ENCODE data around the gene TMEM175. TPM values are rescaled to one million over a fixed set of nuclear protein-coding genes. Genes with fewer than 3 reads are reported as not detected.

Gene TMEM175
- total and polyA plus RNA-seq, 4 donors: 23.7 to 43.7 (median 27.4) TPM

GRCh38 chr4:913280-913618 is 19.0 kb upstream of the TMEM175 start:
- H3K27ac ChIP-seq (ENCODE audit: low read depth in 1 of 2, low read length in 1 of 2): peak overlapping the region in 1 of 2 donors; percentile 35

DNA sequence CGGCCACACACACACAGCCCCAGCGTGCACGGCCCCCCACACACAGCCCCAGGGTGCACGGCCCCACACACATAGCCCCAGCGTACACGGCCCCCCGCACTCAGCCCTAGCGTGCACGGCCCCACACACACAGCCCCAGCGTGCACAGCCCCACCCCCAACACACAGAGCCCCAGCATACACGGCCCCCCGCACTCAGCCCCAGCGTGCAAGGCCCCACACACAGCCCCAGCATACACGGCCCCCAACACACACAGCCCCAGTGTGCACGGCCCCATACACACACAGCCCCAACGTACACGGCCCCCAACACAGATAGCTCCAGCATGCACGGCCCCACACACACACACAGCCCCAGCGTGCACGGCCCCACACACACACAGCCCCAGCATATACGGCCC is 17.7 kb upstream of the TMEM175 start:
- H3K9me3 ChIP-seq (ENCODE audit: control insufficient read depth in 4 of 4, insufficient read depth in 3 of 4, low read length in 3 of 4): no peaks in the 10 kb centered on the region
- ATAC-seq (ENCODE audit: insufficient read depth, low FRiP score): no peak
- no peak overlapping the region for H3K4me3 ChIP-seq
- TF ChIP-seq, protein P1, sequence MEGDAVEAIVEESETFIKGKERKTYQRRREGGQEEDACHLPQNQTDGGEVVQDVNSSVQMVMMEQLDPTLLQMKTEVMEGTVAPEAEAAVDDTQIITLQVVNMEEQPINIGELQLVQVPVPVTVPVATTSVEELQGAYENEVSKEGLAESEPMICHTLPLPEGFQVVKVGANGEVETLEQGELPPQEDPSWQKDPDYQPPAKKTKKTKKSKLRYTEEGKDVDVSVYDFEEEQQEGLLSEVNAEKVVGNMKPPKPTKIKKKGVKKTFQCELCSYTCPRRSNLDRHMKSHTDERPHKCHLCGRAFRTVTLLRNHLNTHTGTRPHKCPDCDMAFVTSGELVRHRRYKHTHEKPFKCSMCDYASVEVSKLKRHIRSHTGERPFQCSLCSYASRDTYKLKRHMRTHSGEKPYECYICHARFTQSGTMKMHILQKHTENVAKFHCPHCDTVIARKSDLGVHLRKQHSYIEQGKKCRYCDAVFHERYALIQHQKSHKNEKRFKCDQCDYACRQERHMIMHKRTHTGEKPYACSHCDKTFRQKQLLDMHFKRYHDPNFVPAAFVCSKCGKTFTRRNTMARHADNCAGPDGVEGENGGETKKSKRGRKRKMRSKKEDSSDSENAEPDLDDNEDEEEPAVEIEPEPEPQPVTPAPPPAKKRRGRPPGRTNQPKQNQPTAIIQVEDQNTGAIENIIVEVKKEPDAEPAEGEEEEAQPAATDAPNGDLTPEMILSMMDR (IDR thresholded peaks at IDR 0.05; ENCODE audit: control extremely low read depth, extremely low read depth): no peak
- H3K4me1 ChIP-seq (ENCODE audit: control insufficient read depth in 5 of 5, insufficient read depth in 5 of 5, low read length in 5 of 5): peaks cover 0 to 18% (median 0%) of the 10 kb centered on the region in 5 donors
- peaks cover 0 to 23% (median 12%) of the 10 kb centered on the region in 4 donors for H3K36me3 ChIP-seq (ENCODE audit: control insufficient read depth in 4 of 4, insufficient read depth in 4 of 4, low read length in 4 of 4)
- WGBS, 2 donors: 89 to 90% methylated on average over 20 to 21 of the region's 21 CpGs
- H3K9ac ChIP-seq (ENCODE audit: insufficient read depth in 1 of 2, low read length in 2 of 2): no peak overlapping the region
- H3K27me3 ChIP-seq (ENCODE audit: control insufficient read depth in 3 of 3, insufficient read depth in 3 of 3, low read length in 2 of 3): no peaks in the 10 kb centered on the region
- peak overlapping the region in 1 of 2 donors; percentile 3 for H3K27ac ChIP-seq (ENCODE audit: low read depth in 1 of 2, low read length in 1 of 2)
- peak in 1 of 3 donors; percentile 8 for DNase-seq

More at GRCh38 chr4:913280-913618, 19.0 kb upstream of the TMEM175 start:
- ATAC-seq (ENCODE audit: insufficient read depth, low FRiP score) (no peak), DNase-seq (no peak)
- TF ChIP-seq, protein P1 (IDR thresholded peaks at IDR 0.05; ENCODE audit: control extremely low read depth, extremely low read depth): no peak
- Histone ChIP-seq H3K4me1 (ENCODE audit: control insufficient read depth in 5 of 5, insufficient read depth in 5 of 5, low read length in 5 of 5) (peaks cover 0 to 16% (median 0%) of the 10 kb centered on the region in 5 donors), H3K36me3 (ENCODE audit: control insufficient read depth in 4 of 4, insufficient read depth in 4 of 4, low read length in 4 of 4) (peaks cover 0 to 28% (median 13%) of the 10 kb centered on the region in 4 donors), H3K9ac (ENCODE audit: insufficient read depth in 1 of 2, low read length in 2 of 2) (peak overlapping the region in 1 of 2 donors; percentile 5), H3K9me3 (ENCODE audit: control insufficient read depth in 4 of 4, insufficient read depth in 3 of 4, low read length in 3 of 4) (no peaks in the 10 kb centered on the region), H3K4me3 (no peak overlapping the region), H3K27me3 (ENCODE audit: control insufficient read depth in 3 of 3, insufficient read depth in 3 of 3, low read length in 2 of 3) (no peaks in the 10 kb centered on the region)
- 90 to 99% methylated on average over 4 of the region's 4 CpGs for WGBS, 2 donors

DNA sequence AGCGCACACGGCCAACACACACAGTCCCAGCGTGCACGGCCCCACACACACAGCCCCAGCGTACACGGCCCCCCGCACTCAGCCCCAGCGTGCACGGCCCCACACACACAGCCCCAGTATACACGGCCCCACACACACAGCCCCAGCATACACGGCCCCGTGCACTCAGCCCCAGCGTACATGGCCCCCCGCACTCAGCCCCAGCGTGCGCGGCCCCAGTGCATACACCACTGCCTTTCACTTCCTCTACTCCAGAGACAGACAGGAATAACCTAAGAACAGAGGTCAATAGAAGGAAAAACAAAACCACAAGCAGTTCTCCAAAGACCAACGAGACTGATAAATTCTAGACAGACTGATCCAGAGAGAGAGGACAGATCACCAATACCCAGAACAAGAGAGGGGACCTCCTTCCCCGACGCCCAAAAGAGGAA is 17.2 kb upstream of the TMEM175 start:
- no peak for ATAC-seq (ENCODE audit: insufficient read depth, low FRiP score)
- Histone ChIP-seq H3K27ac (ENCODE audit: low read depth in 1 of 2, low read length in 1 of 2) (peak overlapping the region in 1 of 2 donors; percentile 3), H3K36me3 (ENCODE audit: control insufficient read depth in 4 of 4, insufficient read depth in 4 of 4, low read length in 4 of 4) (peaks cover 0 to 20% (median 12%) of the 10 kb centered on the region in 4 donors), H3K9me3 (ENCODE audit: control insufficient read depth in 4 of 4, insufficient read depth in 3 of 4, low read length in 3 of 4) (no peaks in the 10 kb centered on the region), H3K4me3 (peak overlapping the region; percentile 12), H3K27me3 (ENCODE audit: control insufficient read depth in 3 of 3, insufficient read depth in 3 of 3, low read length in 2 of 3) (no peaks in the 10 kb centered on the region), H3K9ac (ENCODE audit: insufficient read depth in 1 of 2, low read length in 2 of 2) (peak overlapping the region in 1 of 2 donors; percentile 38), H3K4me1 (ENCODE audit: control insufficient read depth in 5 of 5, insufficient read depth in 5 of 5, low read length in 5 of 5) (peaks cover 0 to 18% (median 0%) of the 10 kb centered on the region in 5 donors)
- WGBS, 2 donors: 44 to 55% methylated on average over 20 of the region's 20 CpGs
- TF ChIP-seq, protein P1 (IDR thresholded peaks at IDR 0.05; ENCODE audit: control extremely low read depth, extremely low read depth): no peak
- peak in 2 of 3 donors; percentile 12 to 19 for DNase-seq

- Histone ChIP-seq H3K27ac (ENCODE audit: low read depth in 1 of 2, low read length in 1 of 2) (no peak overlapping the region), H3K27me3 (ENCODE audit: control insufficient read depth in 3 of 3, insufficient read depth in 3 of 3, low read length in 2 of 3) (no peaks in the 10 kb centered on the region), H3K9me3 (ENCODE audit: control insufficient read depth in 4 of 4, insufficient read depth in 3 of 4, low read length in 3 of 4) (no peaks in the 10 kb centered on the region), H3K36me3 (ENCODE audit: control insufficient read depth in 4 of 4, insufficient read depth in 4 of 4, low read length in 4 of 4) (peaks cover 0 to 16% (median 12%) of the 10 kb centered on the region in 4 donors), H3K4me1 (ENCODE audit: control insufficient read depth in 5 of 5, insufficient read depth in 5 of 5, low read length in 5 of 5) (peaks cover 0 to 18% (median 0%) of the 10 kb centered on the region in 5 donors), H3K4me3 (no peak overlapping the region), H3K9ac (ENCODE audit: insufficient read depth in 1 of 2, low read length in 2 of 2) (no peak overlapping the region)
- DNase-seq (peak; percentile 13 to 39 (median 32)), ATAC-seq (ENCODE audit: insufficient read depth, low FRiP score) (no peak)
- 10 to 38% methylated on average over 8 of the region's 8 CpGs for WGBS, 2 donors
- TF ChIP-seq, protein P1 (IDR thresholded peaks at IDR 0.05; ENCODE audit: control extremely low read depth, extremely low read depth): no peak
Measured at GRCh38 chr4:915595-915994, 16.7 kb upstream of the TMEM175 start.
